Stimulated activated naive CD4-positive, alpha-beta T cell (primary cell): Measurements from ENCODE around the gene SDCCAG8.

ENCODE experiments used
- DNase-seq, 6 experiments: peaks; one replicate each; lab custom pipeline; 2025; lab: John Stamatoyannopoulos, UW

The SDCCAG8 gene

DNA sequence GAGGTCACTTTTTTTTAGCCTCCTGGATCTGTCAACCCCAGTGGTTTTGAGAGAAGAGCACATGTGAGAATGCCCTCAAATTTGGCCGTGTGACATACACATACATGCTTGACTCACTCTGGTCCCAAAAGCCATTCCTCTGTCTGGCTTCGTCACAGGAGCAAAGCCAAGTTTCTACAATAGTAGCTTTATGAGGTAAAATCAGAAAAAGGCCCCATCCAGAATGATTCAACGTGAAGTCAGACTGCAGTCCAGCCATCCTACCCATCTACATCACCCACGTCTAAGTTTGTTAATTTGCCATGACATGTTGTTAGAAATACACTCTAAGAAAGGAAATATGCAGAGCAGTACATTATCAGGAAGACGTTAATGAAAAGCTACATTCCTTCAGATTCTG lies 245.2 kb downstream of the SDCCAG8 start:
- DNase-seq = no peak

- DNase-seq = no peak
Observed at GRCh38 chr1:243503155-243503554, 247.3 kb downstream of the SDCCAG8 start.

- no peak for DNase-seq
Observed at GRCh38 chr1:243505986-243506689, 250.3 kb downstream of the SDCCAG8 start.

- peak in 1 of 6 experiments; percentile 2 for DNase-seq
Observed at GRCh38 chr1:243507001-243507671, 251.3 kb downstream of the SDCCAG8 start.

DNA sequence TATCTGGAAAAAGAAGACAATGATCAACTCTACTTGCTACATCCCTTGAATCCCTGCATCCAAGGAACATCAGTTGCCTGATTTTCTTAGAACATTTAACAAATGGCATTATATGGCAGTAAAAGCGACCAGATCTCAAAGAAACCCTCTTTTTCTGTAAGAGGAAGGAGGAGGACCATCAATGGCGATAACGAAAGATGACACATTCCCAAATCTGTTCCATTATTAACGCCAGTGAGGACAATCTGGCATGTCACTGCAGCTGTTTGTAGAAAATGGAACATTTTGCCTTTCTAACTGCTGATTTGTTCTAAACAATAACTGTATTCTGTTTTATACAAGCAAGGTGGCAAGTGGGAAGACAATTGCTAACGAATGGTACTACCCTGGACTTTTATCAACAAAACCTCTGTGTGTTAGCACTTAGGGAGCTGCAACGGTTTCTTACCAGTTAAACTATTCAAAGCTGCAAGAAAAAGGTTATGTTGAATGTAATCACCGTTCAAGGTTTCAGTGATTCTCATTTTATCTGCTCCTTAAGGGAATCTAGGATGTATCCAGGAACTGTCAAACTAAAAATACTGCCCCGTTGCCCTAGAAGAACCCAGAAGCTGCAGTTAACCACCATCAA lies 251.9 kb downstream of the SDCCAG8 start:
- no peak for DNase-seq

GRCh38 chr1:243508303-243508713 lies 252.5 kb downstream of the SDCCAG8 start:
- DNase-seq = peak in 4 of 6 experiments; percentile 14 to 46 (median 25)

- DNase-seq = no peak
Observed at GRCh38 chr1:243508943-243509342, 253.1 kb downstream of the SDCCAG8 start.

DNA sequence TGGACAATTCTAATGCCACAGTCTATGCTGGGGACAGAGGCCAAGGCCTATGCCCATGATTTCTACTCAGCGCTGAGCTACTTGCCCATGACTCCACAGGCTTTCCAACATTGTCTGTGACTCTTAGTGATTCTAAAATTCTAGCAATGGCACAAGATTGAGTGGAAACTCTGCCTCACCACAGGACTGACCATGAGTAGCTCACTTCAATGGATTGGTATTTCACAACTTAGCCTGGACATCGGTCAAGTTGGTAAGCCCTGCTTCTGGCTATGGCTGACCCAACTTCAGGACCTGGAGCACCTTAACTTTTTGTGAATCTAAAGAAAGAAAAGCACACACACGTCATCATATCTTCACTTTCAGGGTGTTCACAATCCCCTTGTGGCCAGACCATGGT lies 255.1 kb downstream of the SDCCAG8 start:
- no peak for DNase-seq

DNA sequence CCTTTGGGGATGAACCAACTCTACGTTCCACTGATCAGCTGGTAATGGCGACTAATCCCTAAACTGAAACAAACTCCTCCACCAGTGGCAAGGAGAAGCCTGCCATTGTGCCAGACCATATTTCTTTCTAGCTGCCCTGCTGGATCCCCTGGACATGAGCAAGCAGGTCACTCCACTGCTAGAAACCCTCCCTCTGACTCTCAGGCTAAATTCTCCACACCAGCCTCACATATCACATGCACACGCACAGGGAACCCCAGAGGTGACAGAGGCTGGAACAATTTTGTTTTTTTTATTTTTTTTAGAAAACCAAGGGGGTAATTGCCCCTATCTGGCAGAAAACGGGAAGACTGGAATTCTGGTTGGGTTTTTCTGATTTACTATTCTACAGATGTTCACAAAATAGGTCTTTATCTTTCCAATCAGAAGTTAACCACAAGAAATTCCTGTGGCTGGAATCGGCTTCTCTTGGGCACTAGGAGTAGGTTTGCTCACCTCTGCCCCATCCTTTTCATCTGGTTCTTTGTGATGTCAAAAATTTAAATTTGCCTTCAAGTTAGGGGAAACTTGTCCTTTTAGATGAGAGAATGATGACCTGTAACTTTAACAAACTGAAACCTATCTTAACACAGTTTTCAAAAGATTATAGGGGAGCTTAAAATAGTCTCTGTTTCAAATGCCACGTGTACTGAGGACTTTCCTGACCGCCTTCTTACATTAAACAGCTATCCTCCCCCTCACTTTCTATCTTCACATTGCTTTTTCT lies 258.1 kb downstream of the SDCCAG8 start:
- no peak for DNase-seq

GRCh38 chr1:243514927-243515326 lies 259.1 kb downstream of the SDCCAG8 start:
- no peak for DNase-seq

DNA sequence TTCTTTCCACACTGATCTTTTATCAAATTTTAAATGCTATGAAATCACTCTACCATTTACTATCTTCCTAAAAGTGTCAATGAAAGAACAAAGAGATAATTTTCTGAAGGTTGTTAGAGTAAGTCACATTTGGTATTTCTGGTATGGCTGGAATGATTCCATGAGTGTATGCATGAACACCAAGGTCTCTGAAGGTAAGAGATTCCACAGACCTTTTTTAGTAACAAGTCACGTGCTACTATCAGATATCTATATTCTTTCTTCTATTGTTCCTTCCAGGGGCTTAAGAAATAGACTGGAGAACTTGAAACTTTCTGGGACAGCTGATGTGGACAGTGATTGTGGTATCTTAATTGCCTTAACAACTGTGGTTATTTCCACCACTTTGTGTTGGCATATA lies 265.0 kb downstream of the SDCCAG8 start:
- DNase-seq = no peak

- DNase-seq = no peak
Observed at GRCh38 chr1:243523766-243524165, 267.9 kb downstream of the SDCCAG8 start.

DNA sequence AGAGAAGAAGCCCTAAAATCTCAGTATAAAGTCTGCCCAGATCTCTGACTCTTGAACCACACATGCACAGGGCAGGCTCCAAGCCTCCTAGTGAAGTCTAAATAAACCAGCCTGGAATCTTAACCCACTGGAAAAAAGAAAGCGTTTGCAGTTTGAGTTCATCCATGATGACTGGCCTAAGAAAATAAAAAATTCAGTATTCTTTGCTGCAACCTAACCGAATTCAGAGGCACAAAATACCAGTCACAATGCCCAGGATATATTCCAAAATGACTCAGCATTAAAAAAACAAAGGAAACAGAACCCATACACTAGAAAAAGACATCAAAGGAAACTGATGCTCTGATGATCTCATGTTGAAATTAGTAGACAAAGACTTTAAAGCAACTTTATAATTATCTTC lies 269.2 kb downstream of the SDCCAG8 start:
- no peak for DNase-seq

DNA sequence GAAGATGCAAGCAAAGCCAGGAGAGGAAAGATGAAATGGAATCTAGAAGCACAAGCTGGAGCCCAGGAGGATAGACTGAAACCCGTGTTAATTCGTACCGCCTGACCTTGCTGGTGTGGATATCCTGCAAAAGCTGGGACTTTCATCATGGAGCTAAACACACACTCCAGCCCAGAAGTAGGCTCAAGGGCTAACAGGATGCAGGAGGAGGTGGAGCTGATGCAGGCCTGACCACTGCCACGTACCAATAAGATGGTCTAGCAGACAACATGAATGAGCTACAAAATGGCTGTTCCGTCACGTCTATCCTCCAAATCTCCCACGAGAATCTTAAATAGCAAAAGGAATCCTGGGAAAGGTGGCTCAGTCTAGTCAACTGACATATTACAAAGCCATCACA lies 270.3 kb downstream of the SDCCAG8 start:
- no peak for DNase-seq

- no peak for DNase-seq
Observed at GRCh38 chr1:243528459-243529121, 272.7 kb downstream of the SDCCAG8 start.

DNA sequence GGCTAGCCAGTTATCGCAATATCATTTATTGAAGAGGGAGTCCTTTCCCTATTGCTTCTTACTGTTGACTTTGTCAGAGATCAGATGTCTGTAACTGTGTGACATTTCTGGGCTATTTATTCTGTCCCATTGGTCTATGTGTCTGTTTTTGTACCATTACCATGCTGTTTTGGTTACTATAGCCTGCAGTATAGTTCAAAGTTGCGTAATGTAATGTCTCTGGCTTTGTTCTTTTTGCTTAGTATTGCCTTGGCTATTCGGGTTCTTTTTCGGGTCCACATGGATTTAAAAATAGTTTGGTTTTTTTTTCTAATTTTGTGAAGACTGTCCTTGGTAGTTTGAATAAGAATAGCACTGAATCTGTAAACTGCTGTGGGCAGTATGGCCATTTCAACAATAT lies 273.7 kb downstream of the SDCCAG8 start:
- no peak for DNase-seq

- DNase-seq = no peak
Observed at GRCh38 chr1:243535014-243535413, 279.2 kb downstream of the SDCCAG8 start.

DNA sequence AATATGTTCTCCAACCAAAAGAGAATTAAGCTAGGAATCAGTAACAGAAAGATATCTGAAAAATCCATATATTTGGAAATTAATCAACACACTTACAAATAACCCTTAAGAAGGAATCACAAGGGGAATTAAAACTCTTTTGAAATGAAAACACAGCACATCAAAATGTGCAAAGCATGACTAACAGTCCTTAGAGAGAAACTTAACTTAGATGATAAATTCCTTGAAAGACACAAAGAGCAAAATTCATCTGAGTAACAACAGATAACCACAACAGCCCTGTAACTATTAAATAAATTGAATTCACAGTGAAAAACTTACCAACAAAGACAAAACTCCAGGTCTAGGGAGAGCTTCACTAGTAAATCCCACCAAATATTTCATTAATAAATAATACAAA lies 283.8 kb downstream of the SDCCAG8 start:
- no peak for DNase-seq

- no peak for DNase-seq
Observed at GRCh38 chr1:243542739-243543415, 287.0 kb downstream of the SDCCAG8 start.

- no peak for DNase-seq
Observed at GRCh38 chr1:243543501-243543900, 287.7 kb downstream of the SDCCAG8 start.

DNA sequence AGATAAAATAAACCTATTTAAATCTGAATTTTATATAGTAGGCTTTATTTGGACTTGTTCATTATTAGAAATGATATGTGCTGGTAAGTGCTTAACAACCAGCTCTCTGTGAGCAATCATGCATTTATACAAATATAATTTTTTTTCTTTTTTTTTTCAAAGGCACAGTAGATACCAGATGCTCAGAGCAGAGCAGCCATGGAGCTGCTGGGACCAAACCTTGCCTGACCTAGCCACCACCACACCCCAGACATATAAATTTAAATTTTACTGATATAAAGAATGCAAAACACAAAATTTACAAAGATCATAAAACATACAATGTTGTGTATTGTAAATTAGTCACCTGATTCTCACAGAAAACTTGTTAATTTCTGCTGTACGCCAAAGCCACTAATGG lies 290.6 kb downstream of the SDCCAG8 start:
- no peak for DNase-seq
